ENCODE measurements around the gene ANKRD6. TPM values are rescaled to one million over a fixed set of nuclear protein-coding genes. Genes with fewer than 3 reads are reported as not detected.

The ANKRD6 gene
- total RNA-seq, 6 donors from 2014 or later: 14.5 to 60.8 (median 30.7) TPM

DNA sequence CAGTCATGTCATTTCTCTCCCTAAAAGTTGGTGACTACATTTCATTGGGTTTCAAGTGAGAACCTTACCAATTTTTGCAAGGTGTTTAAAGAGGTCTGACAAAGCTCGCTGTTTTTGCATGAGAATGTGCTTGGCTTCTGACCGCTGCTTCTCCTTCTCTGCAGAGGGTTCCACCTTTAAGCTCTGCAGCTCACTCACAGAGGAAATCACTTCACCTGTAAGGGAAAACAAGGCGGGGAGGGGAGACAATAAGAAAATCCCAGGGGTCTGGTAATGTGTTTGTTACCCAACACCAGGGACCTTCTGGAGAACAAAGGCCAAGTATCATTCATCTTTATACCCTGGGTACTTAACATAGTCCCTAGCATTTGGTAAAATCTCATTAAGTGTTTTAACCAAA is 245.6 kb downstream of the ANKRD6 start:
- TF ChIP-seq EP300 (IDR thresholded peaks at IDR 0.05) (no peak), POLR2A (IDR thresholded peaks at IDR 0.05) (no peak), POLR2AphosphoS5 (IDR thresholded peaks at IDR 0.05) (no peak)
- TF ChIP-seq, protein P1, sequence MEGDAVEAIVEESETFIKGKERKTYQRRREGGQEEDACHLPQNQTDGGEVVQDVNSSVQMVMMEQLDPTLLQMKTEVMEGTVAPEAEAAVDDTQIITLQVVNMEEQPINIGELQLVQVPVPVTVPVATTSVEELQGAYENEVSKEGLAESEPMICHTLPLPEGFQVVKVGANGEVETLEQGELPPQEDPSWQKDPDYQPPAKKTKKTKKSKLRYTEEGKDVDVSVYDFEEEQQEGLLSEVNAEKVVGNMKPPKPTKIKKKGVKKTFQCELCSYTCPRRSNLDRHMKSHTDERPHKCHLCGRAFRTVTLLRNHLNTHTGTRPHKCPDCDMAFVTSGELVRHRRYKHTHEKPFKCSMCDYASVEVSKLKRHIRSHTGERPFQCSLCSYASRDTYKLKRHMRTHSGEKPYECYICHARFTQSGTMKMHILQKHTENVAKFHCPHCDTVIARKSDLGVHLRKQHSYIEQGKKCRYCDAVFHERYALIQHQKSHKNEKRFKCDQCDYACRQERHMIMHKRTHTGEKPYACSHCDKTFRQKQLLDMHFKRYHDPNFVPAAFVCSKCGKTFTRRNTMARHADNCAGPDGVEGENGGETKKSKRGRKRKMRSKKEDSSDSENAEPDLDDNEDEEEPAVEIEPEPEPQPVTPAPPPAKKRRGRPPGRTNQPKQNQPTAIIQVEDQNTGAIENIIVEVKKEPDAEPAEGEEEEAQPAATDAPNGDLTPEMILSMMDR (IDR thresholded peaks at IDR 0.05): no peak
- H3K4me3 ChIP-seq: no peak overlapping the region
- ATAC-seq (ENCODE audit: low FRiP score in 2 of 2) (no peak), DNase-seq (no peak)
- no peaks in the 10 kb centered on the region for H3K4me1 ChIP-seq
- 96 to 99% methylated on average over 3 of the region's 3 CpGs for WGBS, 2 donors
- no peaks in the 10 kb centered on the region for H3K27me3 ChIP-seq
- H3K27ac ChIP-seq: no peak overlapping the region
- peaks cover 41 to 98% (median 77%) of the 10 kb centered on the region in 4 donors for H3K36me3 ChIP-seq
- H3K9me3 ChIP-seq: no peaks in the 10 kb centered on the region

DNA sequence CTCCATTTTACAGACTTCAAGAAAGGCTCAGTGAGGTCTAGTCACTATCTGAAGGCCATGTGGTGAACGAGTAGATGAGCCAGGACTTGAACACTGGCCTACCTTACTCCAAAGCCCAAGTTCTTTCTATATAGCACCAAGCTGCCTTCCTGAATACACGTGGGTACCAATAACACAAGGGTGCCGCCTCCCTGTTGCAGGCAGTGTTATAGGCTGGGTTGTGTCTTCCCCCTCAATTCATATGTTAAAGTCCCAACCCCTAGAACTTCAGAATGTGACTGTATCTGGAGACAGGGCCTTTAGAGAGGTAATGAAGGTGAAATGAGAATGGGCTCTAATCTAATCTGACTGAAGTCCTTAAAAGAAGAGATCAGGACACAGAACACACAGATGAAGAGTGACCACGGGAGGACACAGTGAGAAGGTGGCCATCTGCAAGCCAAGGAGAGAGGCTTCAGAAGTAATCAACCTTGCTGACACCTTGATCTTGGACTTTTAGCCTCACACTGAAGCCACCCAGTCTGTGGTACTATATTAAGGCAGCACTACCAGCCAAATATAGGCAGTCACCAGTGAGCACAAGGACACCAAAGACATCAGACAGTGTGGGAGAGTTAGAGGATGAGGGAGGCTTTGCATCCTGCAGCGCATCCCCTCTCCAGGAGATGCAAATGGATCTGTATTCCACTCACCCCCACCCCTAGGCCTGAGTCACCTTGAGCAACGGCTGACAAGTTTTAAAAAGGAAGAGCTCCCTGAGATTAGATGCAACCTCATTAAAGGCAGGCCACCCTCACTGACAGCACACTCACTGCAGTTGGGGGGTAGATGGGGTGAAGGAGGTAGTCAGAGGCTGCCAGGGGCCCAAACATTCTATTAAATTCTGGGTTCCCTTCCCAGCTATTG is 246.5 kb downstream of the ANKRD6 start:
- no peaks in the 10 kb centered on the region for H3K9me3 ChIP-seq
- no peaks in the 10 kb centered on the region for H3K4me1 ChIP-seq
- H3K36me3 ChIP-seq: peaks cover 35 to 98% (median 75%) of the 10 kb centered on the region in 4 donors
- H3K27ac ChIP-seq: no peak overlapping the region
- TF ChIP-seq POLR2AphosphoS5 (IDR thresholded peaks at IDR 0.05): no peak
- no peak for TF ChIP-seq POLR2A (IDR thresholded peaks at IDR 0.05)
- TF ChIP-seq EP300 (IDR thresholded peaks at IDR 0.05): no peak
- TF ChIP-seq, protein P1 (IDR thresholded peaks at IDR 0.05): no peak
- H3K4me3 ChIP-seq: no peak overlapping the region
- DNase-seq (no peak), ATAC-seq (ENCODE audit: low FRiP score in 2 of 2) (peak in 1 of 2 donors; percentile 11)
- 75 to 85% methylated on average over 5 to 6 of the region's 6 CpGs for WGBS, 2 donors
- H3K27me3 ChIP-seq: no peaks in the 10 kb centered on the region

DNA sequence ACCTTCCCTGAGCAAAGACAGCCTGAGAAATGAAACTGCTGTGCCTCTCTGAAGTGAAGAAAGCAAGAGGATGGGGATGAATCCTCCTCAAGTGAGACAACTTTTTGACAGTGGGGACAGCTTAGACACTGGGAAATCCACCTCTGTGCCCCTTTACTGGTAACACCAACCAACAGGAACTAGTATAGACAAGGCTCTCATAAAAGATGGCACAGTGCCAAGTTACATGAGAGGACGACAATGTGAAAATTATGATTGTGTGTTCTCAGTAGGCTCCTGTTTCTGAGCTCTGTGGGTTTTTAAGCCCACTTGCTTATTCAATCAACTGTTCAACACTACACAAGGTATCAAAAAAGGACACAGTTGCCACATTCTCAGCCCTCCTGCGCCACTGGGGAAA is 247.2 kb downstream of the ANKRD6 start:
- Histone ChIP-seq H3K4me3 (no peak overlapping the region), H3K9me3 (no peaks in the 10 kb centered on the region), H3K27ac (no peak overlapping the region), H3K36me3 (peaks cover 29 to 98% (median 74%) of the 10 kb centered on the region in 4 donors), H3K4me1 (no peaks in the 10 kb centered on the region), H3K27me3 (no peaks in the 10 kb centered on the region)
- DNase-seq (no peak), ATAC-seq (ENCODE audit: low FRiP score in 2 of 2) (no peak)
- TF ChIP-seq EP300 (IDR thresholded peaks at IDR 0.05) (no peak), POLR2A (IDR thresholded peaks at IDR 0.05) (no peak), POLR2AphosphoS5 (IDR thresholded peaks at IDR 0.05) (no peak)
- TF ChIP-seq, protein P1 (IDR thresholded peaks at IDR 0.05): no peak
- 81 to 82% methylated on average over 2 of the region's 2 CpGs for WGBS, 2 donors

DNA sequence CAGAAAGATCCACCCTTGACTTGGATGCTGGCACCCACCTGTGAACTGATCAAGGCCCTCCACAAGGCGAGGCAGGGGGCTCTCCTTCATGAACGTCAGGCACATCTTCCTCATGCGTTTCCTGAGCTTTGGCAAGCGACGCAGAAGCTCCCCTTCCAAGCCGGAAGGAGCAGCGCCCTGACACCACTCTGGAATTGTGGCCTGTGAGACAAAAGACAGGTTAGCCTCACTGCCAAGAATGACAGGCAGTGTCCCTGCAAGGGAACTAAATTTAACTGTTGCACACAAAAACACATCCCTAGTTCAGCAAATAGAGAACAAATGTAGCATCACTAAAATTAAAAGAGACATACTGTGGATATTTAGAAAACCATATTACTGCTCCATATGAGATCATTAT is 247.6 kb downstream of the ANKRD6 start:
- Histone ChIP-seq H3K36me3 (peaks cover 25 to 98% (median 74%) of the 10 kb centered on the region in 4 donors), H3K27me3 (no peaks in the 10 kb centered on the region), H3K4me1 (no peaks in the 10 kb centered on the region), H3K9me3 (no peaks in the 10 kb centered on the region), H3K4me3 (no peak overlapping the region), H3K27ac (no peak overlapping the region)
- no peak for TF ChIP-seq POLR2AphosphoS5 (IDR thresholded peaks at IDR 0.05)
- TF ChIP-seq, protein P1 (IDR thresholded peaks at IDR 0.05): no peak
- no peak for TF ChIP-seq EP300 (IDR thresholded peaks at IDR 0.05)
- no peak for TF ChIP-seq POLR2A (IDR thresholded peaks at IDR 0.05)
- no peak for DNase-seq
- WGBS, 2 donors: 89 to 98% methylated on average over 6 to 7 of the region's 7 CpGs
- no peak for ATAC-seq (ENCODE audit: low FRiP score in 2 of 2)
